ENCODE measurements around the gene IL36A.

Gene IL36A

GRCh38 chr2:113027691-113028090 lies 22.4 kb downstream of the IL36A start:
- DNase-seq (ENCODE audit: low read depth): no peak
- TF ChIP-seq CTCF (conservative IDR thresholded peaks at IDR 0.05; ENCODE audit: low read length): no peak
- no peak overlapping the region for H3K4me3 ChIP-seq (ENCODE audit: low read length)

- no peak for DNase-seq (ENCODE audit: low read depth)
Observed at GRCh38 chr2:113028112-113028511, 22.9 kb downstream of the IL36A start.

GRCh38 chr2:113032737-113033136 lies 27.5 kb downstream of the IL36A start:
- no peak overlapping the region for H3K4me3 ChIP-seq (ENCODE audit: low read length)
- no peak for DNase-seq (ENCODE audit: low read depth)
- no peak for TF ChIP-seq CTCF (conservative IDR thresholded peaks at IDR 0.05; ENCODE audit: low read length)

More at GRCh38 chr2:113028112-113028511, 22.9 kb downstream of the IL36A start:
- no peak for TF ChIP-seq CTCF (conservative IDR thresholded peaks at IDR 0.05; ENCODE audit: low read length)
- no peak overlapping the region for H3K4me3 ChIP-seq (ENCODE audit: low read length)

- DNase-seq (ENCODE audit: low read depth): no peak
- H3K4me3 ChIP-seq (ENCODE audit: low read length): no peak overlapping the region
Observed at GRCh38 chr2:113034016-113034415, 28.8 kb downstream of the IL36A start.

GRCh38 chr2:113036763-113037162 lies 31.5 kb downstream of the IL36A start:
- TF ChIP-seq CTCF (conservative IDR thresholded peaks at IDR 0.05; ENCODE audit: low read length): no peak
- no peak for DNase-seq (ENCODE audit: low read depth)
- no peak overlapping the region for H3K4me3 ChIP-seq (ENCODE audit: low read length)

More at GRCh38 chr2:113034016-113034415, 28.8 kb downstream of the IL36A start:
- TF ChIP-seq CTCF (conservative IDR thresholded peaks at IDR 0.05; ENCODE audit: low read length): no peak

- DNase-seq (ENCODE audit: low read depth): no peak
- H3K4me3 ChIP-seq (ENCODE audit: low read length): no peak overlapping the region
- TF ChIP-seq CTCF (conservative IDR thresholded peaks at IDR 0.05; ENCODE audit: low read length): no peak
Observed at GRCh38 chr2:113038291-113038690, 33.0 kb downstream of the IL36A start.

GRCh38 chr2:113039158-113039557 lies 33.9 kb downstream of the IL36A start:
- no peak for DNase-seq (ENCODE audit: low read depth)
- no peak overlapping the region for H3K4me3 ChIP-seq (ENCODE audit: low read length)
- no peak for TF ChIP-seq CTCF (conservative IDR thresholded peaks at IDR 0.05; ENCODE audit: low read length)

All from AG10803 (cell line).